ENCODE measurements around the gene CERS5. TPM values are rescaled to one million over a fixed set of nuclear protein-coding genes. Genes with fewer than 3 reads are reported as not detected.
"Not testable (repeated sequence)": the region's sequence is repeated elsewhere in the genome, so short reads cannot be mapped to it uniquely, and the experiment has no call there.

Gene CERS5
- polyA plus RNA-seq, 3 donors = 30.6 to 44.4 (median 38.7) TPM

- peak; percentile 65 to 75 (median 73) for DNase-seq
- intact Hi-C loops (cut with micrococcal nuclease) = no loop called here
- H3K4me3 ChIP-seq (replicated peaks in 1 of 3; ENCODE audit: low read depth in 2 of 3, low read length in 3 of 3) = peak within 1 kb of the TSS; percentile 82 to 95 (median 94)
- H3K9ac ChIP-seq (ENCODE audit: insufficient read depth, low read length, poor library complexity, severe bottlenecking) = peak within 1 kb of the TSS; percentile 92
- H4K20me1 ChIP-seq (ENCODE audit: insufficient read depth, low read length) = no peaks in the 10 kb centered on the region
- H3K27ac ChIP-seq (ENCODE audit: low read depth in 1 of 2, low read length in 2 of 2) = peak within 1 kb of the TSS; percentile 75 to 93
- peaks cover 13% of the 10 kb centered on the region for H3K79me2 ChIP-seq (ENCODE audit: insufficient read depth, low read length)
- peak; percentile 17 for TF ChIP-seq CTCF (IDR thresholded peaks at IDR 0.05)
- Mint-ChIP-seq H3K36me3 (peaks cover 30 to 34% of the 10 kb centered on the region in 2 donors), H3K27me3 (ENCODE audit: low read depth in 3 of 3) (peaks cover 7 to 11% (median 7%) of the 10 kb centered on the region in 3 donors), H3K4me1 (peaks cover 21% of the 10 kb centered on the region), H3K9me3 (peaks cover 0 to 2% (median 0%) of the 10 kb centered on the region in 7 donors), H3K4me3 (peak within 1 kb of the TSS; percentile 86 to 93), H3K27ac (peak within 1 kb of the TSS; percentile 76 to 95 (median 93))
- 0% methylated on average over 49 of the region's 69 CpGs for WGBS (ENCODE audit: insufficient coverage)
- peak within 1 kb of the TSS; percentile 76 for H3K4me2 ChIP-seq (replicated peaks; ENCODE audit: extremely low read depth, low read length, poor library complexity, severe bottlenecking)
- no peaks in the 10 kb centered on the region for H3K27me3 ChIP-seq (ENCODE audit: control insufficient read depth in 2 of 2, insufficient read depth in 2 of 2, low read length in 2 of 2)
- peaks cover 23 to 32% of the 10 kb centered on the region in 2 donors for H3K36me3 ChIP-seq (replicated peaks in 1 of 2; ENCODE audit: control insufficient read depth in 1 of 2, insufficient read depth in 2 of 2, low read length in 2 of 2)
- H3K9me3 ChIP-seq (replicated peaks in 1 of 2; ENCODE audit: control insufficient read depth in 1 of 2, insufficient read depth in 1 of 2, low read length in 2 of 2) = no peaks in the 10 kb centered on the region
- peaks cover 11 to 14% of the 10 kb centered on the region in 2 donors for H3K4me1 ChIP-seq (ENCODE audit: control insufficient read depth in 1 of 2, insufficient read depth in 2 of 2, low read length in 2 of 2)
- H2AFZ ChIP-seq (ENCODE audit: insufficient read depth, low read depth, low read length, poor library complexity, severe bottlenecking) = peak within 1 kb of the TSS; percentile 97
Observed at GRCh38 chr12:50084775-50085614, 82.2 kb downstream of the CERS5 start, which contains the start of gene SMARCD1. TSS of gene SMARCD1 (plus strand) at chr12:50085342. CDS start at chr12:50085370, 28 bp downstream.

- intact Hi-C loops (cut with micrococcal nuclease); H3K27me3 ChIP-seq (ENCODE audit: control insufficient read depth in 2 of 2, insufficient read depth in 2 of 2, low read length in 2 of 2); H3K9me3 ChIP-seq (replicated peaks in 1 of 2; ENCODE audit: control insufficient read depth in 1 of 2, insufficient read depth in 1 of 2, low read length in 2 of 2); H3K9me3 Mint-ChIP-seq; DNase-seq; H4K20me1 ChIP-seq (ENCODE audit: insufficient read depth, low read length): not testable (repeated sequence)
- no CpG with 5 or more reads among the region's 7 CpGs for WGBS (ENCODE audit: insufficient coverage)
- Mint-ChIP-seq H3K27ac (peak overlapping the region; percentile 68 to 95 (median 93)), H3K4me1 (peaks cover 21% of the 10 kb centered on the region), H3K27me3 (ENCODE audit: low read depth in 3 of 3) (peaks cover 7 to 12% (median 7%) of the 10 kb centered on the region in 3 donors), H3K4me3 (peak overlapping the region; percentile 86 to 93), H3K36me3 (peaks cover 24 to 28% of the 10 kb centered on the region in 2 donors)
- H3K4me1 ChIP-seq (ENCODE audit: control insufficient read depth in 1 of 2, insufficient read depth in 2 of 2, low read length in 2 of 2) = peaks cover 11 to 14% of the 10 kb centered on the region in 2 donors
- H3K4me3 ChIP-seq (replicated peaks in 1 of 3; ENCODE audit: low read depth in 2 of 3, low read length in 3 of 3) = peak overlapping the region; percentile 82 to 95 (median 94)
- H2AFZ ChIP-seq (ENCODE audit: insufficient read depth, low read depth, low read length, poor library complexity, severe bottlenecking) = peak overlapping the region; percentile 97
- peaks cover 13% of the 10 kb centered on the region for H3K79me2 ChIP-seq (ENCODE audit: insufficient read depth, low read length)
- peak overlapping the region in 1 of 2 donors; percentile 93 for H3K27ac ChIP-seq (ENCODE audit: low read depth in 1 of 2, low read length in 2 of 2)
- peak overlapping the region; percentile 92 for H3K9ac ChIP-seq (ENCODE audit: insufficient read depth, low read length, poor library complexity, severe bottlenecking)
- peak overlapping the region; percentile 76 for H3K4me2 ChIP-seq (replicated peaks; ENCODE audit: extremely low read depth, low read length, poor library complexity, severe bottlenecking)
- peaks cover 17 to 26% of the 10 kb centered on the region in 2 donors for H3K36me3 ChIP-seq (replicated peaks in 1 of 2; ENCODE audit: control insufficient read depth in 1 of 2, insufficient read depth in 2 of 2, low read length in 2 of 2)
Observed at GRCh38 chr12:50084409-50084774, 82.8 kb downstream of the CERS5 start.
